K562 (cell line): ENCODE data around the gene P2RX3. TPM values are rescaled to one million over a fixed set of nuclear protein-coding genes. Genes with fewer than 3 reads are reported as not detected.

Experiments used
- ATAC-seq: fragments of 200-7000 bp; cut with Tn5 transposase; 3 replicates; pipeline ENCODE4 v1.9.1; 2020; ENCODE audit warnings: moderate library complexity
- BruUV-seq: library from RNA; stranded (reverse); fragments of 400-500 nt; replicated peaks from 2 replicates; lab custom pipeline; 2021; lab: Mats Ljungman, UMichigan
- CTCF ChIA-PET: fragments of 300-600 bp; formaldehyde crosslinking; extraction: SDS; loops from one replicate; lab custom pipeline; 2021; ENCODE audit warnings: low intra/inter-chr PET ratio; lab: Yijun Ruan, JAX
- POLR2A ChIA-PET: fragments of 300-600, 350-650 bp; sonication (Branson Sonifier 250); formaldehyde crosslinking; extraction: SDS; loops from one replicate; lab custom pipeline; 2021; ENCODE audit warnings: antibody characterized with exemption, inconsistent platforms; lab: Yijun Ruan, JAX
- DNase-seq, 4 experiments: peaks; one replicate each; pipeline versions ENCODE4 v3.0.0 to v3.0.0-alpha.2; 2011 to 2018; ENCODE audit warnings: low spot score in 3 of 4, mixed read lengths in 3 of 4; ENCODE audit errors: extremely low read depth in 1 of 4
- FAIRE-seq: peaks from 2 replicates; lab custom pipeline; 2011; peaks lifted over from hg19 to GRCh38; lab: Jason Lieb, UNC
- H2AFZ ChIP-seq: 2 replicates; pipeline ENCODE4 v1.6.0; 2011; ENCODE audit warnings: low read depth, low read length, control low read depth, inconsistent platforms
- H3K27ac ChIP-seq: fragments of 200-600 bp; 3 replicates; pipeline ENCODE4 v1.8.0; 2011; ENCODE audit warnings: low read depth, mild to moderate bottlenecking, control low read depth, inconsistent platforms, low read length, moderate library complexity, mixed read lengths; ENCODE audit errors: extremely low read depth
- H3K27me3 ChIP-seq, 2 experiments: fragments of 300-600 bp in 1 of 2; 2 replicates in 1 of 2; 3 replicates in 1 of 2; pipeline versions ENCODE4 v1.6.0 to v1.8.0; 2011; ENCODE audit warnings: inconsistent platforms in 2 of 2, low read length in 2 of 2, mild to moderate bottlenecking in 1 of 2, mixed read lengths in 1 of 2, moderate library complexity in 1 of 2; ENCODE audit not compliant: control insufficient read depth in 2 of 2, insufficient read depth in 2 of 2
- H3K36me3 ChIP-seq: fragments of 300-600 bp; 3 replicates; pipeline ENCODE4 v1.8.0; 2011; ENCODE audit warnings: mild to moderate bottlenecking, low read length, inconsistent platforms; ENCODE audit not compliant: control insufficient read depth, insufficient read depth
- H3K4me1 ChIP-seq, 2 experiments: fragments of 200-600 bp in 1 of 2; replicated peaks in 1 of 2; 2 replicates in 1 of 2; 3 replicates in 1 of 2; pipeline versions ENCODE4 v1.5.1 to v1.8.0; 2011; ENCODE audit warnings: inconsistent platforms in 2 of 2, low read length in 2 of 2, mild to moderate bottlenecking in 1 of 2, mixed read lengths in 1 of 2, moderate library complexity in 1 of 2; ENCODE audit not compliant: control insufficient read depth in 2 of 2, insufficient read depth in 2 of 2
- H3K4me2 ChIP-seq: 2 replicates; pipeline ENCODE4 v1.6.1; 2011; ENCODE audit warnings: low read length, control low read depth, inconsistent platforms, mixed read lengths; ENCODE audit not compliant: insufficient read depth
- H3K4me3 ChIP-seq: fragments of 200-600 bp; sonication (generic), shearing (Covaris generic); 2 replicates; pipeline ENCODE4 v1.5.1; 2016; ENCODE audit warnings: control low read depth, inconsistent platforms
- H3K79me2 ChIP-seq: fragments of 200-600 bp; 3 replicates; pipeline ENCODE4 v1.8.0; 2011; ENCODE audit warnings: low read length, inconsistent platforms; ENCODE audit not compliant: control insufficient read depth, insufficient read depth
- H3K9ac ChIP-seq, 2 experiments: 2 replicates each; pipeline versions ENCODE4 v1.6.0 to v1.6.1; 2011; ENCODE audit warnings: low read depth in 2 of 2, low read length in 2 of 2, control low read depth in 1 of 2, inconsistent platforms in 1 of 2, mild to moderate bottlenecking in 1 of 2, mixed read lengths in 1 of 2; ENCODE audit not compliant: insufficient read depth in 1 of 2
- H3K9me1 ChIP-seq: one replicate; pipeline ENCODE4 v1.6.0; 2011; ENCODE audit warnings: inconsistent platforms, mild to moderate bottlenecking, low read length, moderate library complexity; ENCODE audit not compliant: control insufficient read depth, insufficient read depth
- H3K9me3 ChIP-seq: replicated peaks from 2 replicates; pipeline ENCODE4 v1.5.1; 2011; ENCODE audit warnings: low read depth, low read length, inconsistent platforms; ENCODE audit not compliant: control insufficient read depth, insufficient read depth
- H4K20me1 ChIP-seq: replicated peaks from 2 replicates; pipeline ENCODE4 v1.6.1; 2011; ENCODE audit warnings: low read length, inconsistent platforms, mixed read lengths; ENCODE audit not compliant: control insufficient read depth, insufficient read depth
- ATF3 ChIP-seq, 2 experiments: fragments of 450-650 bp in 1 of 2; sonication (generic) in 1 of 2; formaldehyde crosslinking in 1 of 2; IDR thresholded peaks in 1 of 2; conservative IDR thresholded peaks in 1 of 2; 2 replicates each; pipeline versions ENCODE4 v1.6.1 to v1.8.1; 2016 to 2023; ENCODE audit warnings: mild to moderate bottlenecking in 2 of 2, moderate library complexity in 2 of 2, inconsistent platforms in 1 of 2, missing genetic modification reagents in 1 of 2
- CREM ChIP-seq: IDR thresholded peaks from 2 replicates; pipeline ENCODE4 v1.6.1; 2014; ENCODE audit warnings: antibody characterized with exemption, low read depth
- EZH2 ChIP-seq: IDR thresholded peaks from 2 replicates; pipeline ENCODE4 v1.6.1; 2012; ENCODE audit warnings: low read depth, mild to moderate bottlenecking, inconsistent platforms, low read length, borderline replicate concordance
- KHSRP ChIP-seq: fragments of 450-650 bp; IDR thresholded peaks from 2 replicates; pipeline ENCODE4 v1.6.1; 2017
- NCOA4 ChIP-seq: fragments of 450-650 bp; IDR thresholded peaks from 2 replicates; pipeline ENCODE4 v1.6.1; 2018; ENCODE audit warnings: mild to moderate bottlenecking; ENCODE audit not compliant: partially characterized antibody
- NEUROD1 ChIP-seq: fragments of 150-350 bp; IDR thresholded peaks from 2 replicates; pipeline ENCODE4 v1.6.1; 2014; ENCODE audit warnings: borderline replicate concordance, low read length, low read depth; ENCODE audit not compliant: partially characterized antibody
- RBM25 ChIP-seq: fragments of 200-400 bp; formaldehyde crosslinking; IDR thresholded peaks from 2 replicates; pipeline ENCODE4 v1.6.1; 2018; ENCODE audit warnings: low read length, low read depth, moderate library complexity; ENCODE audit not compliant: severe bottlenecking
- TARDBP ChIP-seq: fragments of 450-650 bp; IDR thresholded peaks from 2 replicates; pipeline ENCODE4 v1.6.1; 2016
- ZNF146 ChIP-seq: IDR thresholded peaks from one replicate; pipeline ENCODE4 v1.6.1; 2018; ENCODE audit warnings: missing compliant biosample characterization; ENCODE audit not compliant: unreplicated experiment
- ZNF696 ChIP-seq: fragments of 250-450 bp; sonication (Bioruptor Pico); conservative IDR thresholded peaks from 2 replicates; pipeline ENCODE4 v1.4.0; 2020; ENCODE audit warnings: mild to moderate bottlenecking, moderate library complexity
- WGBS: fragments of 100-300 bp; shearing (Covaris generic); methylation state at CpG from one replicate; pipeline ENCODE4 v1.1.6; 2016; ENCODE audit warnings: low coverage, mixed read lengths; ENCODE audit not compliant: insufficient coverage; ENCODE audit errors: missing lambda C conversion rate; 5-methylcytosine and 5-hydroxymethylcytosine counted together
- in situ Hi-C: fragments of 300-500 bp; cut with MboI; formaldehyde crosslinking; loops from 4 replicates; pipeline ENCODE4 v1.15.0; 2018; ENCODE audit warnings: inconsistent platforms, mixed read lengths
- intact Hi-C: fragments of 100-400 bp; cut with micrococcal nuclease; formaldehyde crosslinking; loops from 2 replicates; pipeline ENCODE4 v1.14.2; 2022
- polyA plus RNA-seq, 8 experiments: library from polyadenylated mRNA; depleted of rRNA in 4 of 8; stranded (reverse) in 5 of 8; unstranded in 3 of 8; fragments of >200 nt; fragmentation: Nextera tagmentation in 2 of 8; fragmentation: Illumina TruSeq in 1 of 8; extraction: Ambion mirVana in 2 of 8; extraction: Trizol in 1 of 8; gene quantifications; 2 replicates each; pipeline versions ENCODE4 v1.2.1 to v1.2.3, GENCODE V29; 2011 to 2014; ENCODE audit warnings: inconsistent platforms in 1 of 8, missing spikeins in 1 of 8
- total RNA-seq, 7 experiments: library from RNA; depleted of rRNA in 6 of 7; stranded (reverse); fragments of >200 nt in 6 of 7; fragmentation: Illumina TruSeq in 2 of 7; extraction: Trizol in 2 of 7; gene quantifications; 2 replicates each; pipeline versions ENCODE4 v1.2.1 to v1.2.3, GENCODE V29; 2011 to 2021; ENCODE audit warnings: low replicate concordance in 1 of 7
- TF ChIP-seq, protein P1 (sequence below): fragments of 450-650 bp; IDR thresholded peaks from 2 replicates; pipeline ENCODE4 v1.6.1; 2017; ENCODE audit warnings: antibody characterized with exemption

The P2RX3 gene
- total and polyA plus RNA-seq, 9 of the 15 experiments (the other 6 are each of a cell fraction or from before 2014, with no cell fraction given), result not detected

DNA sequence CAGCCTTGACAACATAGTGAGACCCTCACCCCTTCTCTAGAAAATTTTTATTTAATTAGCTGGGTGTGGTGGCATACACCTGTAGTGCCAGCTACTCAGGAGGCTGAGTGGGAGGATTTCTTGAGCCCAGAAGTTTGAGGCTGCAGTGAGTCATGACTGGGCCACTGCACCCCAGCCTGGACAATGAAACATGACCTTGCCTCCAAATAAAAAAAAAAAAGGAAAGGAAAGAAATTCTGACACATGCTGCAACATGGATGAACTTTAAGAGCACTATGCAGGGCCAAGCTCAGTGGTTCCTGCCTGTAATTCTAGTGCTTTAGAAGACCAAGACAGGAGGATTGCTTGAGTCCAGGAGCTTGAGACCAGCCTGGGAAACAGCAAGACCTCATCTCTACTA lies 80.0 kb downstream of the P2RX3 start:
- no peak overlapping the region for H3K27ac ChIP-seq
- no TSS peak for BruUV-seq
- H3K4me2 ChIP-seq, result no peak overlapping the region
- no peak for TF ChIP-seq NCOA4
- no peak for TF ChIP-seq TARDBP
- TF ChIP-seq ZNF146, result peak; percentile 1
- no peaks in the 10 kb centered on the region for H3K27me3 ChIP-seq
- DNase-seq (no peak), FAIRE-seq (no peak), ATAC-seq (no peak)
- no peak overlapping the region for H2AFZ ChIP-seq
- ChIA-PET POLR2A (interaction anchor here (0.6 to 4.6 kb wide), 4 partner anchors 9 to 93 kb away, joined by 3 to 18 read pairs (median 4); no protein-coding TSS in a partner anchor), CTCF (no interaction called here)
- H3K4me1 ChIP-seq, result peaks cover 0 to 3% of the 10 kb centered on the region in 2 experiments; a peak in 3 of 5 replicates
- no peak overlapping the region for H3K9ac ChIP-seq
- in situ Hi-C loops, result no loop called here
- intact Hi-C loops, result no loop called here
- peaks cover 85% of the 10 kb centered on the region for H3K79me2 ChIP-seq
- H4K20me1 ChIP-seq, result peaks cover 17% of the 10 kb centered on the region
- no peak overlapping the region for H3K4me3 ChIP-seq
- no peaks in the 10 kb centered on the region for H3K9me3 ChIP-seq
- H3K9me1 ChIP-seq, result no peaks in the 10 kb centered on the region
- H3K36me3 ChIP-seq, result peaks cover 99% of the 10 kb centered on the region

DNA sequence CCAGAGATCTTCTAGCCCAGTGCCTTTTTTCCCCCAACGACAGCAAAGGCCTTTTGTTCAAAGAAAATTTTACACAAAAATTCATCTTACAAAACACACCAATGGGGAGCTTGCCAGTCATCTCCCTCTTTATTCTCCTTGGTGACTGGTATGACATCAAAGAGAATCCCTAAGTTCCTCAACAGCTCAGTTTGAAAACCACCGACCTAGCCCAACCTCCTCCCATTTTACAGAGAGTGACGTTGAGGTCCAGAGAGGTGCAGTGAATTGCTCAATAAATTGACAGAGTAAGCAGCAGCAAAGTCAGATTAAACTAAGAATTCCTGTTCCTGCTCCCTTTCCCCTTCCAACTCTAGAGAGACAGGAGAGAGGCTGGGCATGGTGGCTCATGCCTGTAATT lies 81.0 kb downstream of the P2RX3 start:
- FAIRE-seq, result no peak
- Histone ChIP-seq H3K79me2 (peaks cover 92% of the 10 kb centered on the region), H3K4me2 (no peak overlapping the region), H3K4me1 (peaks cover 9% of the 10 kb centered on the region in 2 experiments; a peak in 4 of 5 replicates), H3K27ac (no peak overlapping the region), H2AFZ (no peak overlapping the region), H3K9me1 (peaks cover 5% of the 10 kb centered on the region), H3K27me3 (no peaks in the 10 kb centered on the region), H3K9ac (no peak overlapping the region), H3K4me3 (no peak overlapping the region), H3K9me3 (no peaks in the 10 kb centered on the region), H4K20me1 (peaks cover 20% of the 10 kb centered on the region), H3K36me3 (peaks cover 99% of the 10 kb centered on the region)
- no peak for ATAC-seq
- ChIA-PET POLR2A (interaction anchor here (1.2 to 4.6 kb wide), 2 partner anchors 13 to 16 kb away, joined by 5 to 18 read pairs; no protein-coding TSS in a partner anchor), CTCF (no interaction called here)
- in situ Hi-C loops, result no loop called here
- no TSS peak for BruUV-seq
- no peak for DNase-seq
- WGBS, result 94% methylated on average over 3 of the region's 3 CpGs
- intact Hi-C loops, result no loop called here
- TF ChIP-seq KHSRP (no peak), EZH2 (no peak), ATF3 (IDR thresholded peaks at IDR 0.05) (no peak), ATF3 (CRISPR knock-in tag; conservative IDR thresholded peaks at IDR 0.05) (no peak), ZNF696 (CRISPR knock-in tag) (no peak), RBM25 (peak; percentile 9), CREM (no peak), NEUROD1 (no peak)
- TF ChIP-seq, protein P1, sequence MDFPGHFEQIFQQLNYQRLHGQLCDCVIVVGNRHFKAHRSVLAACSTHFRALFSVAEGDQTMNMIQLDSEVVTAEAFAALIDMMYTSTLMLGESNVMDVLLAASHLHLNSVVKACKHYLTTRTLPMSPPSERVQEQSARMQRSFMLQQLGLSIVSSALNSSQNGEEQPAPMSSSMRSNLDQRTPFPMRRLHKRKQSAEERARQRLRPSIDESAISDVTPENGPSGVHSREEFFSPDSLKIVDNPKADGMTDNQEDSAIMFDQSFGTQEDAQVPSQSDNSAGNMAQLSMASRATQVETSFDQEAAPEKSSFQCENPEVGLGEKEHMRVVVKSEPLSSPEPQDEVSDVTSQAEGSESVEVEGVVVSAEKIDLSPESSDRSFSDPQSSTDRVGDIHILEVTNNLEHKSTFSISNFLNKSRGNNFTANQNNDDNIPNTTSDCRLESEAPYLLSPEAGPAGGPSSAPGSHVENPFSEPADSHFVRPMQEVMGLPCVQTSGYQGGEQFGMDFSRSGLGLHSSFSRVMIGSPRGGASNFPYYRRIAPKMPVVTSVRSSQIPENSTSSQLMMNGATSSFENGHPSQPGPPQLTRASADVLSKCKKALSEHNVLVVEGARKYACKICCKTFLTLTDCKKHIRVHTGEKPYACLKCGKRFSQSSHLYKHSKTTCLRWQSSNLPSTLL, result no peak
